ENCODE results near the gene SEC61B. TPM values are rescaled to one million over a fixed set of nuclear protein-coding genes. Genes with fewer than 3 reads are reported as not detected.
"Not testable (repeated sequence)": the region's sequence is repeated elsewhere in the genome, so short reads cannot be mapped to it uniquely, and the experiment has no call there.

The SEC61B gene
- total RNA-seq, 1 experiment from 2014 or later = 141 TPM

GRCh38 chr9:99184475-99185347, 37.4 kb upstream of the SEC61B start:
- Histone ChIP-seq H3K4me1 (peaks cover 10% of the 10 kb centered on the region), H3K36me3 (no peaks in the 10 kb centered on the region), H3K27ac (peak overlapping the region; percentile 1; the same call in 1 of the 2 replicates), H3K27me3 (no peaks in the 10 kb centered on the region; the same call in 1 of the 2 replicates), H3K9me3 (replicated peaks) (no peaks in the 10 kb centered on the region), H3K4me3 (peak overlapping the region; percentile 48)
- peak; percentile 92 to 98 for DNase-seq

GRCh38 chr9:99185348-99185632, 36.8 kb upstream of the SEC61B start:
- DNase-seq = no peak
- Histone ChIP-seq H3K27me3 (no peaks in the 10 kb centered on the region; the same call in 1 of the 2 replicates), H3K4me1 (peaks cover 16% of the 10 kb centered on the region), H3K27ac (no peak overlapping the region), H3K9me3 (replicated peaks) (no peaks in the 10 kb centered on the region), H3K4me3 (peak overlapping the region; percentile 48), H3K36me3 (no peaks in the 10 kb centered on the region)

- Histone ChIP-seq H3K27me3 (no peaks in the 10 kb centered on the region; the same call in 1 of the 2 replicates), H3K27ac (no peak overlapping the region), H3K4me1 (peaks cover 19% of the 10 kb centered on the region), H3K4me3 (no peak overlapping the region), H3K9me3 (replicated peaks) (no peaks in the 10 kb centered on the region), H3K36me3 (no peaks in the 10 kb centered on the region)
- no peak for DNase-seq
Measured at GRCh38 chr9:99185934-99186333, 36.1 kb upstream of the SEC61B start.

- H3K27me3 ChIP-seq = no peaks in the 10 kb centered on the region; the same call in 1 of the 2 replicates
- H3K9me3 ChIP-seq (replicated peaks) = no peaks in the 10 kb centered on the region
- peaks cover 13% of the 10 kb centered on the region for H3K4me1 ChIP-seq
- H3K36me3 ChIP-seq = no peaks in the 10 kb centered on the region
- H3K27ac ChIP-seq = no peak overlapping the region
- no peak overlapping the region for H3K4me3 ChIP-seq
- DNase-seq = no peak
Measured at GRCh38 chr9:99187311-99187710, 34.8 kb upstream of the SEC61B start.

- H3K36me3 ChIP-seq = no peaks in the 10 kb centered on the region
- H3K4me3 ChIP-seq = no peak overlapping the region
Measured at GRCh38 chr9:99189186-99189585, 32.9 kb upstream of the SEC61B start.

DNA sequence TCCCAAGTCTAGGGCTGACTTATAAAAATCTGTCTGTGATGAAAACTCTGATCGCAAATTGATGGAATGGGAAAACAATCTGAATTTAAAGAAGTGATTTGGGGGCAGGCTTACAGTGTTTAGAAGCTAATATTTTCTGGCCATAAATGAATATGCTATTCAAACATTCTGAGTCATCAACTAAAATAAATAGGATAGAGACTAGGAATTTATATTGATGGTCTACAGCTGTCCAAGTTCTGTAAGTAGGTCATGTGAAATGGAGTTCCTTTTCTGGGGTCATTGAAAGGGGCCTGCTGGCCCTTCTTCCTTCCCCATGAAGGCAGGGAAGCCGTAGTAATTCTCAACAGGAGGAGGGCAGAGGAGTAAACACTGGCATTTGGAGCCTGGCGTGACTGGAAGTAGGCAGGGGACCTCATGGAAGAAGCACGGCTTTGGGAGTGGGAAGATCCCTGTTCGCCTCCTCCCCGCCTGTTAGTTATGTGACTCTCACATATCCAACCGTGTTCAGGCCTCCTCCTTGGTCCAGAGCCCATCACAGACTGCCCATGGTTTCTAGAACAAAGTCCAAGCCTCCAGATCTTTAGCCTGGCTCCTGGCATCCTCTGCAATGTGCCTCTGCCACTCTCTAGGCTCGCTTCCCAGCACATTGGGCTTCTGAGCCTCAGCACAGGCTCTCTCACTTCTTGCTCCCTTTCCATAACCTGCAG, 32.0 kb upstream of the SEC61B start:
- Histone ChIP-seq H3K36me3 (no peaks in the 10 kb centered on the region), H3K27ac (no peak overlapping the region), H3K9me3 (replicated peaks) (no peaks in the 10 kb centered on the region; the same call in 1 of the 2 replicates), H3K4me3 (no peak overlapping the region), H3K4me1 (peaks cover 13% of the 10 kb centered on the region), H3K27me3 (no peaks in the 10 kb centered on the region; the same call in 1 of the 2 replicates)
- DNase-seq = no peak

More at GRCh38 chr9:99189186-99189585, 32.9 kb upstream of the SEC61B start:
- Histone ChIP-seq H3K9me3 (replicated peaks) (no peaks in the 10 kb centered on the region), H3K4me1 (peaks cover 13% of the 10 kb centered on the region), H3K27ac (no peak overlapping the region), H3K27me3 (no peaks in the 10 kb centered on the region; the same call in 1 of the 2 replicates)
- no peak for DNase-seq

- H3K4me1 ChIP-seq = peaks cover 13% of the 10 kb centered on the region
- DNase-seq = no peak
- H3K27ac ChIP-seq = no peak overlapping the region
- H3K4me3 ChIP-seq = no peak overlapping the region
- H3K9me3 ChIP-seq (replicated peaks) = no peaks in the 10 kb centered on the region; the same call in 1 of the 2 replicates
- no peaks in the 10 kb centered on the region for H3K36me3 ChIP-seq
- H3K27me3 ChIP-seq = no peaks in the 10 kb centered on the region; the same call in 1 of the 2 replicates
Measured at GRCh38 chr9:99190597-99191283, 31.3 kb upstream of the SEC61B start.

DNA sequence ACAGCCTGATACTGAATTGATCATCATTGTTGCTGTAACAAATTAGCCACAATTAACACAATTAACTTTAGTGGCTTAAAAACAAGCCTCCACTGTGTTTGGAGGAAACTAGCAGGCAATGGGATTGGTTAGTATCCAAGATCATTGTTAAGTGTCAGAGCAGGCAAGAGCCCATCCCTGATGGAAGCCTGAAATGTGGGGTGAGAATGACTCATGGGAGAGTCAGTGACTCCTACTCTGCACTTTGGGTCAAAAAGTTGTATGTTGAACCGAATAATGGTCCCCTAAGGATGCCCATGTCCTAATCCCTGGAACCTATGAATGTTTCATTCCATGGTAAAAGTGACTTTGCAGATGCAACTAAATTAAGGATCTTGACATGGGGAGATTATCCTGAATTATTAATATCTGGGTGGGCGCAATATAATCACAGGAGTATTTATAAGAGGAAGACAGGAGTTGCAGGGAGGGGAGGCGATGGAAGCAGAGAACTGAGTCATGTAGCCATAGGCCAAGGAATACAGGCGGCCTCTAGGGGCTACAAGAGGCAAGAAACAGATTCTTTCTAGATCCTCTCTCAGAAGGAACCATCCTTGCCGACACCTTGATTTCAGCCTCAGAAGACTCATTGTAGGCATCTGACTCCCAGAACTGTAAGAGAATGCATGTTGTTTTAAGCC, 29.2 kb upstream of the SEC61B start:
- no peak overlapping the region for H3K4me3 ChIP-seq
- H3K27me3 ChIP-seq = peaks cover 2% of the 10 kb centered on the region; the same call in 1 of the 2 replicates
- no peak overlapping the region for H3K27ac ChIP-seq
- peaks cover 13% of the 10 kb centered on the region for H3K4me1 ChIP-seq
- H3K36me3 ChIP-seq = no peaks in the 10 kb centered on the region
- no peaks in the 10 kb centered on the region; the same call in 1 of the 2 replicates for H3K9me3 ChIP-seq (replicated peaks)
- no peak for DNase-seq

DNA sequence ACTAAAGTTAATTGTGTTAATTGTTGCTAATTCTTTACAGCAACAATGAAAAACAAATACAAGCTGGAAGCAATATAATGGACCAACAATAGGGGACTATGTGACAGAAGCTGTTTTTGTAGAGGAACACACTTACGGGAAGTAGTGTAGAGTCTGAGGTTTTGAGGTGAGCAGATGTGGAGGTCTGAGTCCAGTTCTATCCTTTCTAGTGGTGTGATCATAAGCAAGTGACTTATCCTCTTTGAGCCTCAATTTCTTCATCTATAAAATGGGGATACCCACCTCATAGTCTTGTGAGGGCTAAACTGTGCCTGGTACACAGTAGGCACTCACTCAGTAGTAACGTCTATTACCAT, 28.6 kb upstream of the SEC61B start:
- Histone ChIP-seq H3K9me3 (replicated peaks) (no peaks in the 10 kb centered on the region; the same call in 1 of the 2 replicates), H3K27me3 (peaks cover 6% of the 10 kb centered on the region; the same call in 1 of the 2 replicates), H3K27ac (no peak overlapping the region), H3K4me3 (no peak overlapping the region), H3K4me1 (peaks cover 13% of the 10 kb centered on the region), H3K36me3 (no peaks in the 10 kb centered on the region)
- no peak for DNase-seq

GRCh38 chr9:99196484-99196883, 25.6 kb upstream of the SEC61B start:
- not testable (repeated sequence) for H3K36me3 ChIP-seq; H3K9me3 ChIP-seq (replicated peaks); H3K27ac ChIP-seq; DNase-seq; H3K4me3 ChIP-seq; H3K4me1 ChIP-seq
- H3K27me3 ChIP-seq = peaks cover 12% of the 10 kb centered on the region; the same call in 1 of the 2 replicates

- Histone ChIP-seq H3K4me1 (no peaks in the 10 kb centered on the region), H3K27ac (no peak overlapping the region), H3K27me3 (peaks cover 12% of the 10 kb centered on the region; the same call in 1 of the 2 replicates), H3K9me3 (replicated peaks) (no peaks in the 10 kb centered on the region; the same call in 1 of the 2 replicates), H3K36me3 (no peaks in the 10 kb centered on the region), H3K4me3 (no peak overlapping the region)
- no peak for DNase-seq
Measured at GRCh38 chr9:99197124-99197630, 24.9 kb upstream of the SEC61B start.

- Histone ChIP-seq H3K4me3 (no peak overlapping the region), H3K27me3 (peaks cover 12% of the 10 kb centered on the region; the same call in 1 of the 2 replicates), H3K4me1 (no peaks in the 10 kb centered on the region), H3K27ac (no peak overlapping the region), H3K36me3 (no peaks in the 10 kb centered on the region), H3K9me3 (replicated peaks) (no peaks in the 10 kb centered on the region; the same call in 1 of the 2 replicates)
- DNase-seq = no peak
Measured at GRCh38 chr9:99197987-99198386, 24.1 kb upstream of the SEC61B start.

DNA sequence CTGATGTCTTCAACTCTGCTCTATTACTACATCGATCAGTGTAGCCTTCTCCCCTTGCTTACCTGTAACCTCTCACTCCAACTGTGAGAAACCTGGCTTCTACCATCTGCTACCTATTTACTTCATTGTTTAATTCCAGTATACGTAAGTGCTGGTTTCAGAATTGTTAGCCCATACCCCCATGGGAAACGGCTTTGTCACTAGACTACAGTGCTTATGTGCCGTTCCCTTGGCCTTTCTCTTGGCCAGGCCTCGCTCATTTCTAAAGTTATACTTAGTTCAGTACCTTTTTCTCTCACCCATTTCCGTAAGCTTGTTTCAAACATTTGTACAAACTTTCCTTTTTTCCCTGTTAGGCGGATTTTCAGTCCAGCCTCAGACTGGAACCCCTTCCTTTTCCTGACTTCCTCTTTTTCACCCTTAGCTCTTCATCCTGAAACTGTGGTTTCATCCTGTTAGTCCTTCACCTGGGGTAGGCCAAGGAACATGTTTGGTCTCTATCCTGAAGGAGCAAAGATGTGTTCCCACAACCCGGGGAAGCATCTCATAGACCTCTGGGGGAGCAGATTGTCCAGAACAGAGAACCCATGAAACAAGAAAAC, 22.0 kb upstream of the SEC61B start:
- no peak overlapping the region for H3K27ac ChIP-seq
- H3K27me3 ChIP-seq = peaks cover 12% of the 10 kb centered on the region; the same call in 1 of the 2 replicates
- no peak for DNase-seq
- H3K36me3 ChIP-seq = no peaks in the 10 kb centered on the region
- no peaks in the 10 kb centered on the region for H3K4me1 ChIP-seq
- H3K4me3 ChIP-seq = no peak overlapping the region
- H3K9me3 ChIP-seq (replicated peaks) = no peaks in the 10 kb centered on the region; the same call in 1 of the 2 replicates

GRCh38 chr9:99201603-99202002, 20.5 kb upstream of the SEC61B start:
- no peak for DNase-seq
- H3K27ac ChIP-seq = no peak overlapping the region

More at GRCh38 chr9:99201603-99202002, 20.5 kb upstream of the SEC61B start:
- Histone ChIP-seq H3K9me3 (replicated peaks) (no peaks in the 10 kb centered on the region), H3K36me3 (no peaks in the 10 kb centered on the region), H3K27me3 (peaks cover 12% of the 10 kb centered on the region; the same call in 1 of the 2 replicates), H3K4me3 (no peak overlapping the region), H3K4me1 (no peaks in the 10 kb centered on the region)

Data from SJCRH30 (cell line).